Hematopoietic multipotent progenitor cell treated with erythropoietin and hydrocortisone succinate and interleukin-3 and kit ligand, for 17 days (in vitro differentiated cells): ENCODE results near the gene PIGQ.
A peak's percentile ranks its signal among the peaks of the same experiment; 100 is the strongest.

Source experiments
- DNase-seq: peaks from one replicate; pipeline ENCODE4 v3.0.0-alpha.2; 2015; ENCODE audit warnings: low spot score

The PIGQ gene

GRCh38 chr16:534135-534534 is 35.6 kb upstream of the PIGQ start:
- no peak for DNase-seq

DNA sequence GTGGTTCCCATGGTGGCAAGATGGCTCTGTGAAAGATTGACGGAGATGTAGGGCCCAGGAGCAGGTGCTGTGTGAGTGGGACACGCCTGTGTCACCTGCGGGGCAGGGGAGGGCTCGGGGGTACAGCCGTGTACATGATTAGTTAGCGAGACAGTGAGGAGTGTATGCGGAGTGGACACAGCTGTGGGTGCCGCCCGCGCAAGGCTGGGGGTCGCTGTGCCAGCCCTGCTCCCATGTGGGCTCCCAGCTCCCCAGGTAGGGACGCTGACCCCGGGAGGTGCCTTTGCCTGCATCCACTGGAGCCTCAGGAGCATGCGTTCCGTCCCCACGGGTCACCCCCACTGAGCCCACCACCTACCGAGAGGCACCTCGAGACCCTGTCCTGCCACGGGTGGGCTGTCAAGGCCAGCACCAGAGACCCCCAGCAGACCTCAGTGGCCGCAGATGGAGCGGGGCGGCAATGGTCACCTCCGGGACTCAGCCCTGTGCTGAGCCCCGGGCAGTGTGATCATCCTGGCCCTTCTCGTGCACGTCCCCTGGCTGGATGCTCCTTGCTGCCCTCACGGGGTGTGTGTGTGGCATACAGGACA is 34.8 kb upstream of the PIGQ start:
- DNase-seq: no peak

GRCh38 chr16:535446-536405 is 34.0 kb upstream of the PIGQ start:
- DNase-seq: peak; percentile 79

- DNase-seq: no peak
Measured at GRCh38 chr16:536746-537145, 33.0 kb upstream of the PIGQ start.

DNA sequence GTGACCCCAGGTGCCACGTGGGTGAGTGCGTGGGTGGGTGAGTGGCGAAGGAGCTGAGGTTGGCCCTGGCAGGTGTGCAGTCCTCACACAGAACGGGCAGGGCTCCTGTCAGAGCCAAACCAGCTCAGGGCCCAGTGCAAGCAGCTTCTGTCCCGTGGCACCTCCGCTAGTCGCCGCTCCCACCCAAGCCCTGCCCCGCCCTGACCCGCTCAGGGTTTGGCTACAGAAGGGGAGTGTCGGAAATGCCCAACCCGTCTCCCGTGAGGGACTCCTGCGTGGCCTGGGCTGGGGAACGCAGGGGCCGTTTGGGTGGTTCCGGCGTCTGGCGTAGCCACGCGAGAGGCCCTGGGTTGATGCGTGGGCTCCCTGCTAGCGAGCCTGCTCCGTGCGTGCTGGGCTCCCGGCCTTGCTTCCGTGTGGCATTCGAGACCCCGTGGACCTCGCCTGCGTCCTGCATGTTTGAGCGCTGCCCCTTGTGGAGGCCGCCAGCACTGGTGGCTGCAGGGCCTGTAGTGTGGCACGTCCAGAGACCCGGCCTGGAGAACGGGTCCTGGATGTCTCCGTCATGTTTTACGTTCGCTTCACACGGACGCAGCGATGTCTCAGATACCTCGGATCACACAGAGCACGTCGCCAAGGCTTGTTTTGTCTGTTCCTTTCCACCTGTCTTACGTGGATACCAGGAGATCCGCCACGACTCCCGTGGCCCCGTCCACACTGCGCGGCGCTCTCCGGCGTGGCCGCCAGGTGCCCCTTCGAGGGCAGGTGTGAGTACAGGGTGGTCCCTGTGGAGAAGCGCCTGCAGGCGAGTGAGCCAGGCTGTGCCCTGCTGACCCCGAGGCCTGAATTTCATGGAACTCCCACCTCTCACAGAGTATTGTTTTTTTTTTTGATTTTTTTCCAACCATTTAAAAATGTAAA is 32.1 kb upstream of the PIGQ start:
- DNase-seq: no peak

DNA sequence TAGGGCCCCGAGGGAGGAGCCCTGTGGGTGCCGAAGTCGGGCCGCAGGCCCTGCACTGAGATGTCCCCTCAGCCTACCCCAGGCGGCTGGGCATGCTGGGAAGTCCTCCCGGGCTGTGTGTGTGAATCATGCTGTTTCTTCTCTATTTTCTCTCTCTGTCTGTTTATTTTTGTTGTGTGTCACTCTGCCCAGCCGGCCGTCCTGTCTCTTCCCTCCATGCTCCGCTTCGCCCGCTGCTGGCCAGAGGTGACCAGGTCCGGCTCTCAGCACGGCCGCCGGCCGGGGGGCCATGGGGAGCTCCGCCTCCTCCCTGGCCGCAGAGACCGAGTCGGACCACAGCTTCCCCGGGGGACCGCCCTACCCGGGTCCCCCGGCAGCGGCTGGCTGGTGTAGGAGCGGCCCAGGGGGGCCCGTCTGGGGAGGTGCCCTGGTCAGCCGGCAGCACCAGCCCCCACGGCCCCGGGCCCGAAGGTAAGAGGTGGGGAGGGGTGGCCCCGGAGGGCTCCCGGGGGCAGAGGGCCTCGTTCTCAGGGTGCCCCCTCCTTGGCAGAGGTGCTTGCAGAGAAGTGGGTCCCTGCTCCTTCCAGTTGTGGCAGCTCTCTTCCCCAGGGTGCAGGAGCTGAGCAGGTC is 29.8 kb upstream of the PIGQ start:
- no peak for DNase-seq

DNA sequence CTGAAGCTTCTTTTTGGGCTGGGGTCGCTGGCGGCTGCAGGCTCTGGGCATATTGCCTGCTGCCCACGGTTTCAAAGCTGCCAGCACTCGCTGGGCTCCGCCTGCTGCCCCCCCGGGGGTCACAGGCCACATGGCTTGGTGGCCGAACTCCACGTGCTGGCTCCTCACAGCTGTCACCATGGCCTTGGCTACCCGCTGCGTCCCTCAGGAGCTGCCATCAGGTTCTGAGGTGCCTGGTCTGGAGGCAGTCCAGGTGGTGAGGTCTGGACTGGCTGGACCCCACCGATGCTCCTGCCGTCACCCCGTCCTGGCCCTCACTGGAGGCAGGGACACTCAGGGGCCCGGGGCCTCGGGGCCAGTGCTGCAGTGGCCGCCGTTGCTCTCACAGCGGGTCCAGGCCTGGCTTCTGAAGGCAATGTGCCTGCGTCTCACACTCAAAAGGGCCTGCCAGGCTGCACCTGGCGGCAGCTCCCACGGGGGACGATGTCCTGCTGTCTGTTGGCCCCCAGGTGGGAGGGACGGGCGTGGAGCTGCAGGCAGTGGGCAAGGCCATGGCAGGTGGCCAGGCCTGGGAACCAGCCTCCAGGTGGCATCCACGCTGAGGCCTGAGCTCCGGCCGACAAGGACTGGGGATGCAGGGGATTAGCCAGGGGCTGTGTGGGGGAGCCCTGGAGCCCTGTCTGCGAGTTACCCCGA is 29.0 kb upstream of the PIGQ start:
- no peak for DNase-seq

DNA sequence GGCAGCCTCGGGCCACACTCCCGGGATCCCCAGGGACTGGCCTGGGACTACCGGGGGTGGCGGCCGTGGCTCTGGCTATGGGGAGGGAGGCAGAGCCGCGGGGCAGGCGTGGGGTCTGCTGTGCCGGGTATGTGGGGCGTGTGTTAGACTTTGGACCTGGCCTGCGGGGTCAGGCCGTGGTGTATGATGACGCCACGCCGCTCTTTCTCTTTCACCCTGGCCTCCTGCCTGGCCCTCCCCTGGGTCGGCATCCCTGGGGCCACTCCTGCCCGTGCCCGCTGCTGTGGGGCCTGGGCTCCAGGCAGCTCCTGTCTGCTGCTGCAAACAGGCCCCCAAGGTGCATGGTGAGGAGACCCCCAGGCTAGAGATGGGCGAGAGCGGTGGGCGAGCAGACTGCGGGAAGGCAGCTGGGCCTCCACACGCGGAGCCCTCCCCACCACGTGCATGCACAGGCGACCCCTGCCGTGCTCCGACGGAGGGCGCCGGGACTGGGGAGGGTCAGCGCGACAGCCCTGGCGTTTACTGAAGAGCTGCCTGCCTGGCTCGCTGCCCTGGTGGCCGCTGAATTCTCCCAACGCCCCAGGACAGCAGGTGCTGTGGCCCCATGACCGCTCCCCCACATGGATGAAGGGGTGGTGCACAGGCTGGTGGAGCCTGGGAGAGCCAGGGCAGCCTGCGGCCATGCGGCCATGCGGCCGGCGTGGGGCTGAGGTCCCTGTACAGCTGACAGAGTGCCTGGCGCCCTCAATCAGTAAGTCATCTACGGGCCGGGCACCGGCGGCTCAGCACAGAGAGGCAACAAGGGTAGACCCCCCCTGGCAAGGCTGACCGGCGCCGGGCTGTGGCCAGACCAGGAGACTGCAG is 26.2 kb upstream of the PIGQ start:
- DNase-seq: no peak

DNA sequence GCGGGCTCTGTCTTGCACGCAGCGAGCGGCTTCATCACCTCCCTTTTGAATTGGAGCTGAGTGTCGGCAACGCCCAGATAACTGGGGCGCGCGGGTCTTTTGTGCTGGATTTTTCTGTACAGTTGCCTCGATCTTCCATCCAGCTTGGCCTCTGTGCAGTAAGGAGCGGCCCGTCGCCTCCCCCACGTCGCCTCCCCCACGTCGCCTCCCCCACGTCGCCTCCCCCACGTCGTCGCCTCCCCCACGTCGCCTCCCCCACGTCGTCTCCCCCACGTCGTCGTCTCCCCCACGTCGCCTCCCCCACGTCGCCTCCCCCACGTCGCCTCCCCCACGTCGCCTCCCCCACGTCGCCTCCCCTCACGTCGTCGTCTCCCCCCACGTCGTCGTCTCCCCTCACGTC is 25.3 kb upstream of the PIGQ start:
- no peak for DNase-seq

GRCh38 chr16:546909-547770 is 22.6 kb upstream of the PIGQ start:
- peak; percentile 83 for DNase-seq

DNA sequence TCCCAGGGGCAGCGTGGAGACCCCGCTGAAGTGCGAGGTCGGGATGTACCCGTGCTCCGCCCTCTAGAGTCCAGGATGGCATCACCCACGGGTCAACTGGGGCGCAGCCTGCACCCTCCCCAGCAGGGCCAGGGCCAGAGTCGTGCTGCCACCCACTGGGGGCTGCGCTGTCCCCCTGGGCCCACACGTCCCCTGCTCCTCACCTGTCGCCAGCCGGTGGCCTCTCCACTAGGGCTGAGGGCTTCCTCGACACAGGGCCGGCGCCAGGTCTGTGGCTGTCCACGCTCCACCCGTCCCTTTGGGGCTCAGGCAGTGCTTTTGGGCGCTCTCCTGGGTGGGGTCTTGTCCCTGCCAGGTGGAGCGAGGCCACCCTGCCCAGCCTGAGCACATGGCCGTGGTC is 21.2 kb upstream of the PIGQ start:
- DNase-seq: no peak

- no peak for DNase-seq
Measured at GRCh38 chr16:549544-550263, 20.1 kb upstream of the PIGQ start.

DNA sequence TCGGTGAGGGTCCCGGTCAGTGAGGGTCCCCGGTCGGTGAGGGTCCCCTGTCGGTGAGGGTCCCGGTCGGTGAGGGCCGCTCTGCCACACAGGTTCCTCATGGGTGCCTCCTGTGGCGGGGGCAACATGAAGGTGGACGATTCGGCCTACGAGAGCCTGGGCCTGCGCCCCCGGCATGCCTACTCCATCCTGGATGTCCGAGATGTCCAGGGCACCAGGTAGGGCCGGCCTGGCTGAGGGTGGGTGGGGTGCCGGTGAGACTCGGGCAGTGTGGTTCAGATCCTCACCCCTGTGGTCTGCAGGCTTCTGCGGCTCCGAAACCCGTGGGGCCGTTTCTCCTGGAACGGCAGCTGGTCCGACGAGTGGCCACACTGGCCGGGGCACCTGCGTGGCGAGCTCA is 18.6 kb upstream of the PIGQ start:
- no peak for DNase-seq

DNA sequence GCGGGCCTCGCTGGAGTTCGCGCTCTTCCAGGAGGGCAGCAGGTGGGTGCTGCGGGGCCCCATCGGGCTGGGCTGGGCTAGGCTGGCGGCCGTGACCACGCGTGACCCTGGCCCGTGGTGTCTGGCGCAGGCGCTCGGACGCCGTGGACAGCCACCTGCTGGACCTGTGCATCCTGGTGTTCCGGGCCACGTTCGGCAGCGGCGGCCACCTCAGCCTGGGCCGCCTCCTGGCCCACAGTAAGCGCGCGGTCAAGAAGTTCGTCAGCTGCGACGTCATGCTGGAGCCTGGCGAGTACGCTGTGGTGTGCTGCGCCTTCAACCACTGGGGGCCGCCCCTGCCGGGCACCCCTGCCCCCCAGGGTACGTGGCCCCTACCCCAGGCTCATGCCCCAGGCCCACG is 17.6 kb upstream of the PIGQ start:
- no peak for DNase-seq

DNA sequence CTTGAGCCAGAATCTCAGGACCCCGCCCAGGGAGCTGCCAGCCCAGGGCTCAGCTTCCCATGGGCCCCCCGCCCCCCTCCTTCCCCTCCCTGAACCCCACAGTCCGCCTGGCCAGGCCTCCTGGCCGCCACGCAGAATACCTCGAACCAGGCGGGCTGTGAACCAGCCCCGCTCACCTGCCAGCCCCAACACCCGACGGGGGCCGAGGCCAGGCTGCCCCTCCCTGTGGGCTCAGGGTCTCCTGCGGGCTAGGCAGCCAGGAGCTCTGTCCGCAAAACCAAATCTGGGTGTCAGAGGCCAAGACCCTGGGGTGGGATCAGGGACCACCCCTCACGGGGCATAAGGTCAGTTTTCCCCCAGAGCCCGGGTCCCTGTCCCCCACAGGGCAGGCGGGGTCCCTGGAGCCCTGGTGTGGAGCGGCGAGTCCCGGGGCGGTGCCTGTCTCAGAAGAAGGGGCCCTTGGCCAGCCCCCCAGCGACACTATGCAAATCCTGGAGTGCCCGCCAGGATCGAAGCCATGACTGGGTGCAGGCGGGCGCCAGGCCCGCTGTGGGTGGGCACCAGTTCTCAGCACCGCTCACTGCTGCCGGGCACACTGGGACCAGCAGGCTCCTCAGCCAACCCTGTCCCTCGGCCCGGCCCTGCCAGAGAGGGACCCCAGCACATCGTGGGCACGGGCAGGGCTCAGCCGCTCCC is 16.0 kb upstream of the PIGQ start:
- no peak for DNase-seq

DNA sequence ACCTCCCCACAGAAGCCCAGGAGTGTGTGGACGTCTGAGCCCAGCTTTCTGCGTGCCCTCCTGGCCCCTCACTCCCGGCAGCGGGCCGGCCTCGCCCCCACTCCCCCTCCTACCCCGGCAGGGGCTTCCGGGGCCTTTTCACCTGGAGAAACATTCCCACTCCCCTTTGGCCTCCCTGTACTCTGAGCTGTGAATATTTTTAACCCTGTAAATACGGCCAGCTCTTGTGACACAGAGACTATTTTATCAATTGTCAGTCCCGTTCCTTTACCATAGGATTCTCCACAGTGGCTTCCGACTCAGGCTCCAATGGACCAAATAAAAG is 15.5 kb upstream of the PIGQ start:
- no peak for DNase-seq

GRCh38 chr16:554640-555365 is 15.0 kb upstream of the PIGQ start:
- DNase-seq: no peak
